SK-N-SH (cell line): ENCODE data around the gene ZPLD1. TPM values are rescaled to one million over a fixed set of nuclear protein-coding genes. Genes with fewer than 3 reads are reported as not detected.

Experiments
- CTCF ChIA-PET: fragments of 300-600, 350-600 bp; formaldehyde crosslinking; extraction: SDS; loops from one replicate; lab custom pipeline; 2021; lab: Yijun Ruan, JAX
- POLR2A ChIA-PET: fragments of 350-600 bp; sonication (Branson Sonifier 250); formaldehyde crosslinking; extraction: SDS; loops from one replicate; lab custom pipeline; 2020; ENCODE audit warnings: antibody characterized with exemption, inconsistent platforms; lab: Yijun Ruan, JAX
- DNase-seq: peaks from one replicate; pipeline ENCODE4 v3.0.0; 2012
- H2AFZ ChIP-seq: fragments of 200-600 bp; sonication (generic); 2 replicates; pipeline ENCODE4 v1.8.1; 2016; ENCODE audit warnings: antibody characterized with exemption, mild to moderate bottlenecking, low read depth
- H3F3A ChIP-seq: fragments of 200-600 bp; sonication (generic); replicated peaks from 2 replicates; pipeline ENCODE3; 2016; ENCODE audit warnings: antibody characterized with exemption, mild to moderate bottlenecking; ENCODE audit not compliant: insufficient read depth
- H3K27ac ChIP-seq, 2 experiments: fragments of 200-500 bp in 1 of 2; fragments of 200-600 bp in 1 of 2; sonication (Bioruptor generic) in 1 of 2; sonication (generic), shearing (Covaris generic) in 1 of 2; 2 replicates each; pipeline versions ENCODE4 v1.5.1 to v1.6.1; 2014 to 2016; ENCODE audit warnings: low read depth in 2 of 2, inconsistent platforms in 1 of 2, low read length in 1 of 2, mild to moderate bottlenecking in 1 of 2, mixed read lengths in 1 of 2
- H3K27me3 ChIP-seq: fragments of 200-600 bp; sonication (generic), shearing (Covaris generic); 2 replicates; pipeline ENCODE4 v1.6.1; 2016; ENCODE audit warnings: mixed run types; ENCODE audit not compliant: insufficient read depth
- H3K36me3 ChIP-seq, 2 experiments: fragments of 200-500 bp in 1 of 2; fragments of 200-600 bp in 1 of 2; sonication (Bioruptor generic) in 1 of 2; sonication (generic) in 1 of 2; replicated peaks in 1 of 2; 2 replicates each; pipeline versions ENCODE3 to v1.5.1; 2014 to 2016; ENCODE audit warnings: low read length in 1 of 2, mild to moderate bottlenecking in 1 of 2; ENCODE audit not compliant: insufficient read depth in 2 of 2, control insufficient read depth in 1 of 2
- H3K4me1 ChIP-seq, 2 experiments: fragments of 200-500 bp in 1 of 2; fragments of 200-600 bp in 1 of 2; sonication (Bioruptor generic) in 1 of 2; sonication (generic), shearing (Covaris generic) in 1 of 2; 2 replicates each; pipeline versions ENCODE4 v1.5.1 to v1.6.1; 2014 to 2016; ENCODE audit warnings: low read depth in 1 of 2, low read length in 1 of 2, mixed run types in 1 of 2; ENCODE audit not compliant: insufficient read depth in 2 of 2, control insufficient read depth in 1 of 2
- H3K4me2 ChIP-seq: fragments of 200-600 bp; sonication (generic), shearing (Covaris generic); 2 replicates; pipeline ENCODE4 v1.6.1; 2017; ENCODE audit warnings: mixed run types
- H3K4me3 ChIP-seq, 2 experiments: fragments of 200-500 bp in 1 of 2; fragments of 200-600 bp in 1 of 2; sonication (Bioruptor generic) in 1 of 2; sonication (generic), shearing (Covaris generic) in 1 of 2; 2 replicates each; pipeline versions ENCODE4 v1.5.1 to v1.8.1; 2014 to 2016; ENCODE audit warnings: low read depth in 2 of 2, inconsistent platforms in 1 of 2, low read length in 1 of 2, mild to moderate bottlenecking in 1 of 2, mixed read lengths in 1 of 2, moderate library complexity in 1 of 2
- H3K79me2 ChIP-seq: fragments of 200-600 bp; sonication (generic); 2 replicates; pipeline ENCODE4 v1.8.1; 2017; ENCODE audit warnings: mild to moderate bottlenecking; ENCODE audit not compliant: insufficient read depth
- H3K9ac ChIP-seq: fragments of 200-600 bp; sonication (generic); 2 replicates; pipeline ENCODE4 v1.6.1; 2017; ENCODE audit warnings: mixed run types
- H3K9me2 ChIP-seq: fragments of 200-600 bp; sonication (generic); 2 replicates; pipeline ENCODE4 v1.6.1; 2017; ENCODE audit warnings: mixed run types
- H3K9me3 ChIP-seq: fragments of 200-600 bp; sonication (generic); 2 replicates; pipeline ENCODE4 v1.6.1; 2017; ENCODE audit warnings: mixed run types, mild to moderate bottlenecking, moderate library complexity
- H4K20me1 ChIP-seq: fragments of 200-600 bp; sonication (generic); 2 replicates; pipeline ENCODE4 v1.6.1; 2017; ENCODE audit warnings: mild to moderate bottlenecking, mixed run types; ENCODE audit not compliant: insufficient read depth
- EP300 ChIP-seq, 2 experiments: IDR thresholded peaks; 2 replicates each; pipeline versions ENCODE4 v1.4.0 to v1.6.1; 2012; ENCODE audit warnings: borderline replicate concordance in 1 of 2, low read depth in 1 of 2, low read length in 1 of 2
- FOSL2 ChIP-seq: IDR thresholded peaks from 2 replicates; pipeline ENCODE4 v1.4.0; 2012; ENCODE audit warnings: low read depth, mild to moderate bottlenecking, moderate library complexity, borderline replicate concordance
- GABPA ChIP-seq: IDR thresholded peaks from 2 replicates; pipeline ENCODE4 v1.4.0; 2012; ENCODE audit warnings: low read depth, mild to moderate bottlenecking
- JUND ChIP-seq: IDR thresholded peaks from 2 replicates; pipeline ENCODE4 v1.4.0; 2012
- MXI1 ChIP-seq: IDR thresholded peaks from 2 replicates; pipeline ENCODE4 v1.6.1; 2012; ENCODE audit warnings: mild to moderate bottlenecking, low read depth, low read length, improper control_type of control experiment
- NRF1 ChIP-seq: IDR thresholded peaks from 2 replicates; pipeline ENCODE4 v1.6.1; 2012; ENCODE audit warnings: low read depth, mild to moderate bottlenecking, low read length
- RCOR1 ChIP-seq: fragments of 150-350 bp; IDR thresholded peaks from 2 replicates; pipeline ENCODE4 v1.6.1; 2017; ENCODE audit warnings: antibody characterized with exemption, low read length
- RFX5 ChIP-seq: IDR thresholded peaks from 2 replicates; pipeline ENCODE4 v1.6.1; 2012; ENCODE audit warnings: mild to moderate bottlenecking, improper control_type of control experiment, low read length
- RXRA ChIP-seq: IDR thresholded peaks from 2 replicates; pipeline ENCODE4 v1.4.0; 2012; ENCODE audit warnings: low read depth, mild to moderate bottlenecking, borderline replicate concordance
- SIN3A ChIP-seq: IDR thresholded peaks from 2 replicates; pipeline ENCODE4 v1.6.1; 2012; ENCODE audit warnings: low read depth, mild to moderate bottlenecking, low read length, moderate library complexity, borderline replicate concordance
- SMC3 ChIP-seq: IDR thresholded peaks from 2 replicates; pipeline ENCODE4 v1.6.1; 2012; ENCODE audit warnings: low read depth, low read length, improper control_type of control experiment
- TAF1 ChIP-seq: IDR thresholded peaks from 2 replicates; pipeline ENCODE4 v1.6.1; 2012; ENCODE audit warnings: low read depth, mild to moderate bottlenecking, low read length, moderate library complexity, borderline replicate concordance
- YY1 ChIP-seq: IDR thresholded peaks from 2 replicates; pipeline ENCODE4 v1.4.0; 2012; ENCODE audit warnings: low read depth, mild to moderate bottlenecking
- WGBS: methylation state at CpG from one replicate; pipeline ENCODE4 v1.1.6; 2017; ENCODE audit warnings: low lambda C conversion rate; 5-methylcytosine and 5-hydroxymethylcytosine counted together
- polyA plus RNA-seq, 3 experiments: library from polyadenylated mRNA; depleted of rRNA; stranded (reverse); fragments of >200 nt; gene quantifications; 2 replicates each; pipeline ENCODE4 v1.2.3, GENCODE V29; 2012
- TF ChIP-seq, protein P1 (sequence below): fragments of 200-600 bp; sonication (generic); IDR thresholded peaks from 2 replicates; pipeline ENCODE4 v1.6.1; 2017; ENCODE audit warnings: antibody characterized with exemption, mild to moderate bottlenecking, moderate library complexity
- TF ChIP-seq, protein P2 (sequence below): IDR thresholded peaks from 2 replicates; pipeline ENCODE4 v1.4.0; 2012; ENCODE audit warnings: low read depth
- TF ChIP-seq, protein P3 (sequence below): fragments of 150-350 bp; IDR thresholded peaks from 2 replicates; pipeline ENCODE4 v1.6.1; 2016; ENCODE audit warnings: mild to moderate bottlenecking, low read depth, low read length
- TF ChIP-seq, protein P4 (sequence below): fragments of 150-350 bp; IDR thresholded peaks from 2 replicates; pipeline ENCODE4 v1.6.1; 2017; ENCODE audit warnings: antibody characterized with exemption, low read length, low read depth, borderline replicate concordance
- TF ChIP-seq, protein P5 (sequence below): IDR thresholded peaks from 2 replicates; pipeline ENCODE4 v1.4.0; 2012; ENCODE audit warnings: low read depth, borderline replicate concordance

The ZPLD1 gene
- polyA plus RNA-seq, 1 of the 3 experiments (the other 2 are of a cell fraction) = not detected

DNA sequence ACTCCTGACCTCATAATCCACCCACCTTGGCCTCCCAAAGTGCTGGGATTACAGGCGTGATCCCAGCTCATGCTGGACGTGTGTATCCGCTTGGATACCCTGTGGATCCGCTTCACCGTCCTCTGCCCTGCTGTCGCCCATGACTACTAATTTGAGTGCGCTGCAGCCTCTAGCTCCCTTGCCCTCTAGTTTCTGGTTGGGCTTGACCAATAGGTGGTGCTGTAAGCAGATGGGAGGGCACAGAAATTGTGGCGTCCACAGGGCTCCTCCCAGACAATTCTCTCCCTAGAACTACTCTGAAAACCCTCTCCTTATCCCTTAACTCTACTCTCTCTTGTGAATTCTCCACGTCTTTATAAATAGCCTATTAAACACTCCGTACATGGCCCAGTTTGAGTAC is 36.2 kb downstream of the ZPLD1 start:
- 94% methylated on average over 10 of the region's 10 CpGs for WGBS
- Histone ChIP-seq H3K79me2 (no peaks in the 10 kb centered on the region), H3K9me2 (no peaks in the 10 kb centered on the region), H3K4me3 (no peak overlapping the region; a peak in 1 of 4 replicates), H3K4me1 (no peaks in the 10 kb centered on the region), H3K27ac (no peak overlapping the region), H3K4me2 (no peak overlapping the region), H3K9ac (no peak overlapping the region), H3K27me3 (no peaks in the 10 kb centered on the region), H3K36me3 (no peaks in the 10 kb centered on the region), H4K20me1 (no peaks in the 10 kb centered on the region), H2AFZ (no peak overlapping the region), H3F3A (no peaks in the 10 kb centered on the region), H3K9me3 (no peaks in the 10 kb centered on the region)
- DNase-seq = no peak
- POLR2A ChIA-PET = no interaction called here
- CTCF ChIA-PET = no interaction called here
- no peak for TF ChIP-seq MXI1
- TF ChIP-seq, protein P1, sequence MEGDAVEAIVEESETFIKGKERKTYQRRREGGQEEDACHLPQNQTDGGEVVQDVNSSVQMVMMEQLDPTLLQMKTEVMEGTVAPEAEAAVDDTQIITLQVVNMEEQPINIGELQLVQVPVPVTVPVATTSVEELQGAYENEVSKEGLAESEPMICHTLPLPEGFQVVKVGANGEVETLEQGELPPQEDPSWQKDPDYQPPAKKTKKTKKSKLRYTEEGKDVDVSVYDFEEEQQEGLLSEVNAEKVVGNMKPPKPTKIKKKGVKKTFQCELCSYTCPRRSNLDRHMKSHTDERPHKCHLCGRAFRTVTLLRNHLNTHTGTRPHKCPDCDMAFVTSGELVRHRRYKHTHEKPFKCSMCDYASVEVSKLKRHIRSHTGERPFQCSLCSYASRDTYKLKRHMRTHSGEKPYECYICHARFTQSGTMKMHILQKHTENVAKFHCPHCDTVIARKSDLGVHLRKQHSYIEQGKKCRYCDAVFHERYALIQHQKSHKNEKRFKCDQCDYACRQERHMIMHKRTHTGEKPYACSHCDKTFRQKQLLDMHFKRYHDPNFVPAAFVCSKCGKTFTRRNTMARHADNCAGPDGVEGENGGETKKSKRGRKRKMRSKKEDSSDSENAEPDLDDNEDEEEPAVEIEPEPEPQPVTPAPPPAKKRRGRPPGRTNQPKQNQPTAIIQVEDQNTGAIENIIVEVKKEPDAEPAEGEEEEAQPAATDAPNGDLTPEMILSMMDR = peak; percentile 18; the same call in 1 of the 2 replicates

DNA sequence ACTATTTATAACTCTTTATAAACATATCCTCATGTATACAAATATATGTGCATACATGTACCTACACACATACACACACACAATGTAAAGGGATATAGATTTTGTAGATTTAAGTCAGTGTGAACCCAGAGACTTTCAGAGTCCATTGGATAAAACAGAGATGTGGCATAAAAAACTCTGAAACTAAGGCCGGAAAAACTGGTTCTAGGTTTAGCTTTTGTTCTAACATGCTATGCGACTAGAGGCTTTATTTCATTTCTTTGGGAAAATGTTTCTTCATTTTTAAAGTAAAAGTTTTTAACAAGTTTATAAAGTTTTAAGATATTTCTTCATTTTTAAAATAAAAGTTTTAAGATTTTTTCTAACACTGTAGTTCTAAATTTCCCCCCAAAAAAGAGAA is 36.7 kb downstream of the ZPLD1 start:
- Histone ChIP-seq H4K20me1 (no peaks in the 10 kb centered on the region), H3K9me3 (no peaks in the 10 kb centered on the region), H3K27ac (no peak overlapping the region), H3K4me1 (no peaks in the 10 kb centered on the region), H3K27me3 (no peaks in the 10 kb centered on the region), H3K79me2 (no peaks in the 10 kb centered on the region), H3K36me3 (no peaks in the 10 kb centered on the region), H3K9ac (no peak overlapping the region), H2AFZ (no peak overlapping the region), H3K9me2 (no peaks in the 10 kb centered on the region), H3K4me2 (no peak overlapping the region), H3F3A (no peaks in the 10 kb centered on the region), H3K4me3 (no peak overlapping the region)
- 91% methylated on average over 2 of the region's 2 CpGs for WGBS
- no peak for DNase-seq
- CTCF ChIA-PET = interaction anchor here (1.1 kb wide), 1 partner anchor 17 kb away, joined by 3 read pairs; no protein-coding TSS in a partner anchor
- no peak for TF ChIP-seq NRF1
- TF ChIP-seq RFX5 = no peak
- no peak for TF ChIP-seq GABPA
- TF ChIP-seq TAF1 = no peak
- TF ChIP-seq EP300 (IDR thresholded peaks at IDR 0.05; ENCODE audit: borderline replicate concordance in 1 of 2, low read depth in 1 of 2, low read length in 1 of 2) = no peak
- POLR2A ChIA-PET = no interaction called here

DNA sequence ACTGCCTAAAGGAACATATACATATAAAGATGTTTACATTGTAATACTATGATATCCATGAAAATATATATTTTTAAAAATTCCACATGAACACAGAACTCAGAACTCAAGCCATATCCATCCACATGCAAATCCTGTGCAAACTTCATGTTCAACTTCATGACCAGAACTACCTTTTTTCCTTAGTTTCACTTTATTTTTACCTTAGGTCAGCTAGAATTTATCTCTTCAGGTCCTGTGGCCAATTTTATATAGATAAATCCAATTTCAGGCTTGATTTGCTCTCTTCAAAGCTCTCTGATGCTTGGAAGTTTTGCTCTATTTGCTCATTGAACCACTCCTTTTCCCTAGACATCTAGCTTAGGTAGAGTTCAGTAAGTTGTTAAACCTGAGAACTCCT is 38.8 kb downstream of the ZPLD1 start:
- H3F3A ChIP-seq = no peaks in the 10 kb centered on the region
- no peak overlapping the region for H3K27ac ChIP-seq
- H3K9me3 ChIP-seq = no peaks in the 10 kb centered on the region
- ChIA-PET CTCF (interaction anchor here (0.8 kb wide), 1 partner anchor 29 kb away, joined by 4 read pairs; no protein-coding TSS in a partner anchor), POLR2A (no interaction called here)
- H3K27me3 ChIP-seq = no peaks in the 10 kb centered on the region
- no peak overlapping the region for H3K4me3 ChIP-seq
- no peaks in the 10 kb centered on the region for H4K20me1 ChIP-seq
- no peak overlapping the region for H2AFZ ChIP-seq
- no peaks in the 10 kb centered on the region for H3K9me2 ChIP-seq
- no peaks in the 10 kb centered on the region for H3K4me1 ChIP-seq
- no peak for DNase-seq
- no peaks in the 10 kb centered on the region for H3K36me3 ChIP-seq
- H3K9ac ChIP-seq = no peak overlapping the region
- H3K4me2 ChIP-seq = no peak overlapping the region
- no peaks in the 10 kb centered on the region for H3K79me2 ChIP-seq
- TF ChIP-seq, protein P2, sequence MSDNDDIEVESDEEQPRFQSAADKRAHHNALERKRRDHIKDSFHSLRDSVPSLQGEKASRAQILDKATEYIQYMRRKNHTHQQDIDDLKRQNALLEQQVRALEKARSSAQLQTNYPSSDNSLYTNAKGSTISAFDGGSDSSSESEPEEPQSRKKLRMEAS = no peak
- TF ChIP-seq SMC3 = no peak
- TF ChIP-seq, protein P3, sequence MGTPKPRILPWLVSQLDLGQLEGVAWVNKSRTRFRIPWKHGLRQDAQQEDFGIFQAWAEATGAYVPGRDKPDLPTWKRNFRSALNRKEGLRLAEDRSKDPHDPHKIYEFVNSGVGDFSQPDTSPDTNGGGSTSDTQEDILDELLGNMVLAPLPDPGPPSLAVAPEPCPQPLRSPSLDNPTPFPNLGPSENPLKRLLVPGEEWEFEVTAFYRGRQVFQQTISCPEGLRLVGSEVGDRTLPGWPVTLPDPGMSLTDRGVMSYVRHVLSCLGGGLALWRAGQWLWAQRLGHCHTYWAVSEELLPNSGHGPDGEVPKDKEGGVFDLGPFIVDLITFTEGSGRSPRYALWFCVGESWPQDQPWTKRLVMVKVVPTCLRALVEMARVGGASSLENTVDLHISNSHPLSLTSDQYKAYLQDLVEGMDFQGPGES = no peak
- TF ChIP-seq, protein P4, sequence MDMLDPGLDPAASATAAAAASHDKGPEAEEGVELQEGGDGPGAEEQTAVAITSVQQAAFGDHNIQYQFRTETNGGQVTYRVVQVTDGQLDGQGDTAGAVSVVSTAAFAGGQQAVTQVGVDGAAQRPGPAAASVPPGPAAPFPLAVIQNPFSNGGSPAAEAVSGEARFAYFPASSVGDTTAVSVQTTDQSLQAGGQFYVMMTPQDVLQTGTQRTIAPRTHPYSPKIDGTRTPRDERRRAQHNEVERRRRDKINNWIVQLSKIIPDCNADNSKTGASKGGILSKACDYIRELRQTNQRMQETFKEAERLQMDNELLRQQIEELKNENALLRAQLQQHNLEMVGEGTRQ = no peak
- TF ChIP-seq SIN3A = no peak
- TF ChIP-seq FOSL2 = no peak
- TF ChIP-seq RXRA = no peak
- TF ChIP-seq, protein P5, sequence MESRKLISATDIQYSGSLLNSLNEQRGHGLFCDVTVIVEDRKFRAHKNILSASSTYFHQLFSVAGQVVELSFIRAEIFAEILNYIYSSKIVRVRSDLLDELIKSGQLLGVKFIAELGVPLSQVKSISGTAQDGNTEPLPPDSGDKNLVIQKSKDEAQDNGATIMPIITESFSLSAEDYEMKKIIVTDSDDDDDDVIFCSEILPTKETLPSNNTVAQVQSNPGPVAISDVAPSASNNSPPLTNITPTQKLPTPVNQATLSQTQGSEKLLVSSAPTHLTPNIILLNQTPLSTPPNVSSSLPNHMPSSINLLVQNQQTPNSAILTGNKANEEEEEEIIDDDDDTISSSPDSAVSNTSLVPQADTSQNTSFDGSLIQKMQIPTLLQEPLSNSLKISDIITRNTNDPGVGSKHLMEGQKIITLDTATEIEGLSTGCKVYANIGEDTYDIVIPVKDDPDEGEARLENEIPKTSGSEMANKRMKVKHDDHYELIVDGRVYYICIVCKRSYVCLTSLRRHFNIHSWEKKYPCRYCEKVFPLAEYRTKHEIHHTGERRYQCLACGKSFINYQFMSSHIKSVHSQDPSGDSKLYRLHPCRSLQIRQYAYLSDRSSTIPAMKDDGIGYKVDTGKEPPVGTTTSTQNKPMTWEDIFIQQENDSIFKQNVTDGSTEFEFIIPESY = no peak
- no peak for TF ChIP-seq RCOR1
- TF ChIP-seq YY1 = no peak
- TF ChIP-seq JUND = no peak
